Neuron (in vitro differentiated cells): Measurements from ENCODE around the gene LRRTM4.

Experiments used
- H2AFZ ChIP-seq: one replicate; pipeline ENCODE4 v1.6.1; 2013; ENCODE audit warnings: low read depth, mild to moderate bottlenecking, inconsistent platforms, low read length, moderate library complexity
- H3K27me3 ChIP-seq: one replicate; pipeline ENCODE4 v1.6.1; 2013; ENCODE audit warnings: low read length; ENCODE audit not compliant: insufficient read depth
- H3K36me3 ChIP-seq: one replicate; pipeline ENCODE4 v1.6.1; 2013; ENCODE audit warnings: low read length; ENCODE audit not compliant: insufficient read depth
- H3K4me1 ChIP-seq: one replicate; pipeline ENCODE4 v1.6.1; 2013; ENCODE audit warnings: low read length; ENCODE audit not compliant: insufficient read depth
- H3K4me3 ChIP-seq: 2 replicates; pipeline ENCODE4 v1.5.1; 2013; ENCODE audit warnings: mild to moderate bottlenecking, low read length, moderate library complexity
- H3K9me3 ChIP-seq: one replicate; pipeline ENCODE4 v1.6.1; 2013; ENCODE audit warnings: low read length

The LRRTM4 gene

GRCh38 chr2:77268626-77269025 lies 253.6 kb downstream of the LRRTM4 start:
- H3K4me3 ChIP-seq: no peak overlapping the region
- no peaks in the 10 kb centered on the region for H3K9me3 ChIP-seq
- H3K27me3 ChIP-seq: no peaks in the 10 kb centered on the region
- H3K4me1 ChIP-seq: peaks cover 5% of the 10 kb centered on the region
- H2AFZ ChIP-seq: no peak overlapping the region
- no peaks in the 10 kb centered on the region for H3K36me3 ChIP-seq

- no peaks in the 10 kb centered on the region for H3K4me1 ChIP-seq
- H3K36me3 ChIP-seq: no peaks in the 10 kb centered on the region
- H3K4me3 ChIP-seq: no peak overlapping the region
- H3K9me3 ChIP-seq: no peaks in the 10 kb centered on the region
- H3K27me3 ChIP-seq: no peaks in the 10 kb centered on the region
- H2AFZ ChIP-seq: no peak overlapping the region
Observed at GRCh38 chr2:77232909-77233425, 289.2 kb downstream of the LRRTM4 start.

- Histone ChIP-seq H3K4me3 (no peak overlapping the region), H3K36me3 (no peaks in the 10 kb centered on the region), H2AFZ (no peak overlapping the region), H3K27me3 (no peaks in the 10 kb centered on the region), H3K9me3 (no peaks in the 10 kb centered on the region), H3K4me1 (no peaks in the 10 kb centered on the region)
Observed at GRCh38 chr2:77228391-77228790, 293.8 kb downstream of the LRRTM4 start.

GRCh38 chr2:77210725-77211124 lies 311.5 kb downstream of the LRRTM4 start:
- Histone ChIP-seq H3K27me3 (no peaks in the 10 kb centered on the region), H2AFZ (no peak overlapping the region), H3K9me3 (no peaks in the 10 kb centered on the region)

GRCh38 chr2:77207331-77207730 lies 314.8 kb downstream of the LRRTM4 start:
- Histone ChIP-seq H3K4me3 (no peak overlapping the region), H3K4me1 (no peaks in the 10 kb centered on the region), H3K27me3 (no peaks in the 10 kb centered on the region), H3K9me3 (no peaks in the 10 kb centered on the region), H2AFZ (no peak overlapping the region), H3K36me3 (no peaks in the 10 kb centered on the region)

More at GRCh38 chr2:77210725-77211124, 311.5 kb downstream of the LRRTM4 start:
- H3K4me1 ChIP-seq: no peaks in the 10 kb centered on the region
- no peaks in the 10 kb centered on the region for H3K36me3 ChIP-seq
- H3K4me3 ChIP-seq: no peak overlapping the region

- no peaks in the 10 kb centered on the region for H3K9me3 ChIP-seq
- H3K4me1 ChIP-seq: no peaks in the 10 kb centered on the region
- no peaks in the 10 kb centered on the region for H3K36me3 ChIP-seq
- H3K4me3 ChIP-seq: no peak overlapping the region
- H2AFZ ChIP-seq: no peak overlapping the region
- H3K27me3 ChIP-seq: no peaks in the 10 kb centered on the region
Observed at GRCh38 chr2:77201755-77202154, 320.4 kb downstream of the LRRTM4 start.

GRCh38 chr2:77199411-77199810 lies 322.8 kb downstream of the LRRTM4 start:
- Histone ChIP-seq H3K4me3 (no peak overlapping the region), H3K4me1 (no peaks in the 10 kb centered on the region), H2AFZ (no peak overlapping the region), H3K9me3 (no peaks in the 10 kb centered on the region), H3K27me3 (no peaks in the 10 kb centered on the region), H3K36me3 (no peaks in the 10 kb centered on the region)

GRCh38 chr2:77193858-77194448 lies 328.2 kb downstream of the LRRTM4 start:
- Histone ChIP-seq H2AFZ (no peak overlapping the region), H3K4me3 (no peak overlapping the region), H3K27me3 (no peaks in the 10 kb centered on the region), H3K9me3 (no peaks in the 10 kb centered on the region), H3K4me1 (no peaks in the 10 kb centered on the region), H3K36me3 (no peaks in the 10 kb centered on the region)

GRCh38 chr2:77192811-77193289 lies 329.3 kb downstream of the LRRTM4 start:
- no peaks in the 10 kb centered on the region for H3K36me3 ChIP-seq

GRCh38 chr2:77191665-77192064 lies 330.5 kb downstream of the LRRTM4 start:
- Histone ChIP-seq H3K36me3 (no peaks in the 10 kb centered on the region), H3K9me3 (no peaks in the 10 kb centered on the region), H3K4me3 (no peak overlapping the region), H2AFZ (no peak overlapping the region), H3K4me1 (no peaks in the 10 kb centered on the region), H3K27me3 (no peaks in the 10 kb centered on the region)

More at GRCh38 chr2:77192811-77193289, 329.3 kb downstream of the LRRTM4 start:
- Histone ChIP-seq H3K9me3 (no peaks in the 10 kb centered on the region), H3K4me3 (no peak overlapping the region), H3K4me1 (no peaks in the 10 kb centered on the region), H3K27me3 (no peaks in the 10 kb centered on the region), H2AFZ (no peak overlapping the region)

- Histone ChIP-seq H3K9me3 (no peaks in the 10 kb centered on the region), H3K27me3 (no peaks in the 10 kb centered on the region), H3K36me3 (no peaks in the 10 kb centered on the region), H2AFZ (no peak overlapping the region), H3K4me1 (no peaks in the 10 kb centered on the region), H3K4me3 (no peak overlapping the region)
Observed at GRCh38 chr2:77190721-77191346, 331.3 kb downstream of the LRRTM4 start.

- H3K36me3 ChIP-seq: no peaks in the 10 kb centered on the region
- H2AFZ ChIP-seq: no peak overlapping the region
- H3K27me3 ChIP-seq: no peaks in the 10 kb centered on the region
- no peaks in the 10 kb centered on the region for H3K4me1 ChIP-seq
- no peak overlapping the region for H3K4me3 ChIP-seq
- no peaks in the 10 kb centered on the region for H3K9me3 ChIP-seq
Observed at GRCh38 chr2:77185052-77185451, 337.1 kb downstream of the LRRTM4 start.

GRCh38 chr2:77179297-77179696 lies 342.9 kb downstream of the LRRTM4 start:
- H3K27me3 ChIP-seq: no peaks in the 10 kb centered on the region
- H3K4me1 ChIP-seq: no peaks in the 10 kb centered on the region
- H3K4me3 ChIP-seq: no peak overlapping the region
- no peaks in the 10 kb centered on the region for H3K9me3 ChIP-seq
- no peaks in the 10 kb centered on the region for H3K36me3 ChIP-seq
- H2AFZ ChIP-seq: no peak overlapping the region
